Ectodermal cell (in vitro differentiated cells): ENCODE results near the gene IQSEC1.
A peak's percentile ranks its signal among the peaks of the same experiment; 100 is the strongest.

ENCODE experiments used
- H3K27ac ChIP-seq: 2 replicates; pipeline ENCODE4 v1.7.0; 2013; ENCODE audit warnings: mild to moderate bottlenecking, low read depth, low read length; ENCODE audit not compliant: insufficient read depth, poor library complexity, severe bottlenecking
- H3K27me3 ChIP-seq: 2 replicates; pipeline ENCODE4 v1.7.0; 2013; ENCODE audit warnings: mild to moderate bottlenecking, low read length; ENCODE audit not compliant: insufficient read depth, control insufficient read depth, poor library complexity, severe bottlenecking
- H3K36me3 ChIP-seq: one replicate; pipeline ENCODE4 v1.7.0; 2013; ENCODE audit warnings: low read length; ENCODE audit not compliant: control insufficient read depth, insufficient read depth
- H3K4me1 ChIP-seq: one replicate; pipeline ENCODE4 v1.7.0; 2013; ENCODE audit warnings: low read length; ENCODE audit not compliant: control insufficient read depth, insufficient read depth
- H3K4me3 ChIP-seq: 2 replicates; pipeline ENCODE4 v1.7.0; 2013; ENCODE audit warnings: low read depth, low read length, control low read depth; ENCODE audit not compliant: insufficient read depth
- H3K9me3 ChIP-seq: 2 replicates; pipeline ENCODE4 v1.7.0; 2013; ENCODE audit warnings: mild to moderate bottlenecking, low read length, moderate library complexity; ENCODE audit not compliant: control insufficient read depth
- WGBS, 2 experiments: methylation state at CpG; one replicate each; pipeline ENCODE4 v1.1.7; 2013; ENCODE audit warnings: missing lambda C conversion rate in 2 of 2; 5-methylcytosine and 5-hydroxymethylcytosine counted together

IQSEC1 gene

DNA sequence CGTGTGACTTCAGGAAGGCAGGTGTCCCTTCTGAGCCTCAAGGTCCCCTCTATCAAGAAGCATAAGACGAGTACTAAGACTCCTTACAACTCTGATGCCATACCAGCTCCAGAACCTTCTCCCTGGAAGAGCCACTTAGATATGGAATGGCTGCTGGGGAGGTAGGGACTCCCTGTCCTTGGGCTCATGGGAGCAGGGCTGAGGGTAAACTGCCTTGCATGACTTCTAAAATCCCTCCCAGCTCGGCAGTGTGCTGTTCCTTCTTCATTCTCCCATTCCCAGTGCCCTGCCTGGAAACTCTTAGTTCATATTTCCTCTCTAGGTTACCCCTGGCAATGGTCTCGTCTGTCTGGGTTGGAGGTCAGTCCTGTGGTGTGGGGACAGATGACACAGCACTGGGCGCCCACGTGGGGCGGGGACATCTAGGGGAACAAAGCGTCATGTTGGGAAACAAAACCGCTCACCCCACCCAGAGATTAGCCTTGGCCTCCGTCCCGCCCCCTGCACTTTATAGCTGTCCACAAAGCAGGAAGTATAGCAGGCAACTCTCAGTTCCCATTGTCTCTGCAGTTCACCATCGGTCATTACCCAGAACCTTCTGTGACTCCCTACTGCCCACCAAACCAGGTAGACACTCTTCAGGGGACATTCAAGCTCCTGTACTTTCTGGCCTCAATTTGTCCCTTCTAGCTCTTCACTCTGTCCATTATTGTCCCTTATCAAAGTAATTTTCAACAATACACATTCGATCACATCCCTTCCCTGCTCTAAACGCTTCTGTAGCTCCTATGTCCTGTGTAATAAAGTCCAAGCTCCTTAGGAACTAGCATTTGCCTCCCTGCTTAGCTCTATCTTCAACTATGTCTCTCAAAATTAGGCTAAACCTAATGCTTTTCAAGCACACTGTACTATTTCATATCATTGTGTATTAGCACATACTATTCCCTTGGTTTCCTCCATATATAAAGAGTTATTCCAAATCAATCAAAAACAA lies 73.8 kb downstream of the IQSEC1 start:
- no peaks in the 10 kb centered on the region for H3K36me3 ChIP-seq
- peaks cover 3% of the 10 kb centered on the region for H3K27me3 ChIP-seq
- H3K9me3 ChIP-seq, result no peaks in the 10 kb centered on the region
- 87 to 90% methylated on average over 14 of the region's 14 CpGs for WGBS, 2 experiments
- H3K27ac ChIP-seq, result no peak overlapping the region
- no peak overlapping the region for H3K4me3 ChIP-seq
- H3K4me1 ChIP-seq, result peaks cover 5% of the 10 kb centered on the region

DNA sequence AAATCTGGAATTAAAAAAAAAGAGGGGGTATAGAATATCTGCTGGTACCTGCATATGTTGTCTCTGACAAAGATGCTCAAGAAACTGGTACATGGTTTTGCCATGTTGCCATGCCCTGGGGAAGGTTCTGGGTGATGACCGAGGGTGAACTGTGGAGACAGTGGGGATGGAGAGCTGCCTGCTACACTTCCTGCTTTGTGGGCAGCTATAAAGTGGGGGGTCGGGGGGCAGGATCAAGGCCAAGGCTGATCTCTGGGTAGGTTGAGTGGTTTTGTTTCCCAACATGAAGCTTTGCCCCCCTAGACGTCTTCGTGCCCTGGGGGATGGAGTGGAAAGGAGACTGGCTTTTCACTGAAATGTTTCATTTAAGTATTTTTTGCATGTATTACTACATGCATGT lies 74.6 kb downstream of the IQSEC1 start:
- Histone ChIP-seq H3K27ac (no peak overlapping the region), H3K36me3 (no peaks in the 10 kb centered on the region), H3K4me3 (no peak overlapping the region), H3K4me1 (peaks cover 3% of the 10 kb centered on the region), H3K9me3 (no peaks in the 10 kb centered on the region), H3K27me3 (peaks cover 9% of the 10 kb centered on the region)
- WGBS, 2 experiments, result 90 to 92% methylated on average over 4 of the region's 4 CpGs

DNA sequence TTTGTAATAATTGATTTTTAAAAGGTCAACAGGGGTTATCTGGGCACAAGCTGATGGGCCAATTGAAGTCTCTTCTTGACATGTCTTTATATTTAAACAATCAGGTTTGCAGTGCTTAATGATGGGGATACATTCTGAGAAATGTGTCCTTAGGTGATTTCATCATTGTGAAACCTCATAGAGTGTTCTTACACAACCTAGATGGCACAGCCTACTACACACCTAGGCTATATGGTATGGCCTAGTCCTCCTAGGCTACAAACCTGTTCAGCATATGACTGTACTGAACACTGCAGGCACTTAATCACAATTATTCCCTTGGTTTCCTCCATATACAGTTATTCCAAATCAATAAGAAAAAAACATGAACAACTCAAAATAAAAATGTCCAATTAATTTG lies 75.8 kb downstream of the IQSEC1 start:
- Histone ChIP-seq H3K4me3 (no peak overlapping the region), H3K36me3 (no peaks in the 10 kb centered on the region), H3K9me3 (no peaks in the 10 kb centered on the region), H3K27me3 (peaks cover 16% of the 10 kb centered on the region), H3K27ac (no peak overlapping the region), H3K4me1 (peaks cover 10% of the 10 kb centered on the region)

DNA sequence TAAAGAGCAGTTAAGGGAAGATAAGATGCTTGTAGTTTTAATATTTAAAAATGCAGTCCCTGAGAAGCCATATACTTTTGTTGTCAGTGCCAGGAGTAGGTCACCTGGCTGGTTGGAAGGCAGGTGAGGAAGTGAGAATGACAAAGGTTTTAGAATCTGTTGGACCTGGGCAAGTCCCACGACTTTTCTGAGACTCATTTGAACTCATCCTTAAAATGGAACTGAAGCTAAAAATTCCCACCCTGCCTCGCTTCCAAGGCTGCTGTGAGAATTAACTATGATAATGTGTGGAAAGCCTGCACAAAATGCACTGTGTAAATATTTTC lies 77.1 kb downstream of the IQSEC1 start:
- peaks cover 16% of the 10 kb centered on the region for H3K27me3 ChIP-seq
- H3K27ac ChIP-seq, result no peak overlapping the region
- peaks cover 12% of the 10 kb centered on the region for H3K4me1 ChIP-seq
- no peaks in the 10 kb centered on the region for H3K9me3 ChIP-seq
- no peaks in the 10 kb centered on the region for H3K36me3 ChIP-seq
- WGBS, 2 experiments, result 69 to 87% methylated on average over 2 of the region's 2 CpGs
- no peak overlapping the region for H3K4me3 ChIP-seq

DNA sequence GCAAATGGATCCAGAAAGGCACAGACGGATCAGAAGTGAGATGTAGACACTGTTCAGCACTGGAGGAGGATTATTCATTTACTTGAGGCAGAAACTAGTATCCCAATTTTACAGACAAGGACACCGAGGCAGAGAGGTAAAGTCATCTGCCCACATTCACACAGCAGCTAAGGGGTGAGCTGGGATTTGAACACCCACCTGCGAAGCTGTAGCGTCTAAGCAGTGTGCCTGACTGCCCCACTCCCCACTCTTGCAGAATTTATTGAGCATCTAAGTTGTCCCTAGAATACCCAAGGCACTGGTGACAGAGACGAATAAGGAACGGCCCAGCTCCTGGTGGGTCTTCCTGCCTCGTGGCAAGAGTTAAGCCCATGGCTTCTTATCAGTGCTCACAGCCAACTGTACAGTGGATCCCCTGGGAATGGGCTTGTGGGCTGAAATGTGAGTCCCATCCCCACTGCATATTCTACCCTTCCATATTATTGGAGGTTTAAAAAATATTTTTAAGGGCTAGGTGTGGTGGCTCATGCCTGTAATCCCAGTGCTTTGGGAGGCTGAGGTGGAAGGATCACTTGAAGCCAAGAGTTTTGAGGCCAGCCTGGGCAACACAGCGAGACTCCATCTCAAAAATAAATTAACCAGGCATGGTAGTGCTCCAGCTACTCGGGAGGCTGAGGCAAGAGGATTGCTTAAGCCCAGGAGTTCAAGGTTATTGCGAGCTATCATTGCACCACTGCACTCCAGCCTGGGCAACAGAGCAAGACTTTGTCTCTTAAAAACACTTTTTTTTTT lies 77.6 kb downstream of the IQSEC1 start:
- 82 to 83% methylated on average over 10 of the region's 10 CpGs for WGBS, 2 experiments
- H3K27ac ChIP-seq, result no peak overlapping the region

DNA sequence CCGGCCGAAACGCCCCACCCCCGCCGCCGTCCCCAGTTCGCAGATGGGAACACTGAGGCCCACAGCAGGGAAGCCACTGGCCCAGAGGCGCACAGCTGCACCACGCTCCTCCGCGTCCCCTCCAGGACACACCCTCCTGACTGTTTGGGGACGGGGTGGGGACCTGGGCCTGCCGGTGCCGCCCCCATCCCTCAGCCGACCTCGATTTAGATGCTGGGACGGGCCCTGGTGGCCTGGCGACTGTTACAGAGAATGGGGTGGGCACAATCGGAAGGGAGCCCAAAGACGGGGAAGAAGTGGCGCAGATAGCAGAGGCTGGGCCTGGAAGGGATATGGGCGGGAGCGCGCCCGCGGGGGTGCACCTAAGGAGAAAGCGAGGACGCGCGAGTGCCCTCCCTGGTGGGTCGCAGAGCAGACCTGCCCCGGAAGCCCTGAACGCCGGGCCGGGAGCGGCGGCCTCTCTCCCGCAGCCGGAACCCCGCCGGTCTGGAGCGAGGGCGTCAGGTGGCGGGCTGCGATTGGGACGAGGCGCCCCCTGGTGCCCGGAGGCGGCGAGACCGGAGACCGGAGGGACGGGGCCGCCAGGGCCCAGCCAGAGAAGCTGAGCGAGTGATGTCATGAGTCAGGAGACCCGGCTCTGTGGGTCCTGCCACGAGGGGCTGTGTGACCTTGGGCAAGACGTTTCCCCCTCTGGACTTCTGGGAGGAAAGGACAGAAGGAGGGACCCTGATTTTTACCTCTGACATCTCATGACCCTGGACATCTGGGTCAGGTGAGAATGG lies 78.4 kb downstream of the IQSEC1 start:
- WGBS, 2 experiments, result 2% methylated on average over 58 of the region's 58 CpGs

More for the DNA sequence above, 77.6 kb downstream of the IQSEC1 start:
- H3K36me3 ChIP-seq, result no peaks in the 10 kb centered on the region
- no peak overlapping the region for H3K4me3 ChIP-seq
- H3K9me3 ChIP-seq, result no peaks in the 10 kb centered on the region
- H3K27me3 ChIP-seq, result peaks cover 16% of the 10 kb centered on the region
- H3K4me1 ChIP-seq, result peaks cover 15% of the 10 kb centered on the region

DNA sequence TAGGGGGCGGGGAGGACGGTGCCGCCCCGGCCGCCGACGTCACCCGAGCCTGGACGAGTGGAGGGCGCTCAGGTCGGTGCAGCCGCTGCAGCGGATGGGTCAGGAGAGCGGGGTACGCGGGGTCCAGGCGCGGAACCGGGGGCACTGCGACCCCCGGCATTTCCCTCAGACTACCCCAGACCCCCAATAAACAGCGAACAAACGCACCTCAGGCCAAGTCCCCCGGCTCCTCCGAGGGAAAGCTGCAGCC lies 78.9 kb downstream of the IQSEC1 start:
- Histone ChIP-seq H3K27ac (no peak overlapping the region), H3K4me1 (peaks cover 15% of the 10 kb centered on the region), H3K4me3 (peak overlapping the region; percentile 43), H3K36me3 (no peaks in the 10 kb centered on the region), H3K27me3 (peaks cover 16% of the 10 kb centered on the region), H3K9me3 (no peaks in the 10 kb centered on the region)
- WGBS, 2 experiments, result 2% methylated on average over 25 of the region's 25 CpGs

More for the DNA sequence above, 78.4 kb downstream of the IQSEC1 start:
- peak overlapping the region; percentile 43 for H3K4me3 ChIP-seq
- H3K27me3 ChIP-seq, result peaks cover 16% of the 10 kb centered on the region
- H3K36me3 ChIP-seq, result no peaks in the 10 kb centered on the region
- no peak overlapping the region for H3K27ac ChIP-seq
- peaks cover 15% of the 10 kb centered on the region for H3K4me1 ChIP-seq
- no peaks in the 10 kb centered on the region for H3K9me3 ChIP-seq

DNA sequence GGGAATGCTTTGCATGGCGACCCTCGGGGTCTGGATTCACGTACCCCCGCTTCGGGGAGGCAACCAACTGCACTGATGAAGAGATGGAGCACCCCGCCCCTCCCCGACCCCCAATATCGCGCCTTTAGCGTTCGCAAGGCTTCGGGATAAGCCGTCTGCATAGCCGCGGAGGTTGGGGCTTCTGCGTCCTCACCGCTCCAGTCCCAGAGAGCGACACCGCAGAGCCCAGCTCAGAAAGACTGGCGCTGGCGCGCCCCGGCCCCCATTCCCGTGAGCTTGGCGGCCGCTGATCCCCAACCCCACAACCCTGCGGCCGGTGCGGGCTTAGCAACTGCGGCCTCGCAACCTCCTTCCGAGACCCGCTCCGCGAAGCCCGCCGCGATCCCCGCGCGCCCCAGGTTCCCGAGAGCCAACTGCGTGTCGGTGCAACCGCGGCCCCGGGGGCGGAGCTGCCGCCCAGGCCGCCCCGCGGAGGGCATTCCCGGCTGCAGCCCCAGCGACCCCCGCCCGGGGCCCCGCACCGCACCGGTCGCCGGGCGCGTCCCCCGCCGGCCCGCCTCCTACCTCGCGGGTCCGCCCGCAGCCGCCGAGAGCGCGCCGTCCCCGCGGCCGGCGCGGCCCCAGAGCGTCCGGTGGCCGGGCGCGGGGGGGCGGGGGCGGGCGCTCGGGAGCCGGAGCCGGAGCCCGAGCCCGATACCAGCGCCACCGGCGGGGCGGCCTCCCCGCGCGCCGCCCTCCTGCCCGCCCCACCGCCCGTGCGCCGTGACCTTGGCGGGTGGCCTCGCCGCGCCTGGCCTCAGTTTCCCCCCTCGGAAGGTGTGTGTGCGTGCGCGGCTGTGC lies 79.5 kb downstream of the IQSEC1 start:
- Histone ChIP-seq H3K27ac (no peak overlapping the region), H3K9me3 (no peaks in the 10 kb centered on the region), H3K4me3 (peak overlapping the region; percentile 50), H3K27me3 (peaks cover 16% of the 10 kb centered on the region), H3K4me1 (peaks cover 15% of the 10 kb centered on the region), H3K36me3 (no peaks in the 10 kb centered on the region)
- 0% methylated on average over 114 of the region's 114 CpGs for WGBS, 2 experiments

DNA sequence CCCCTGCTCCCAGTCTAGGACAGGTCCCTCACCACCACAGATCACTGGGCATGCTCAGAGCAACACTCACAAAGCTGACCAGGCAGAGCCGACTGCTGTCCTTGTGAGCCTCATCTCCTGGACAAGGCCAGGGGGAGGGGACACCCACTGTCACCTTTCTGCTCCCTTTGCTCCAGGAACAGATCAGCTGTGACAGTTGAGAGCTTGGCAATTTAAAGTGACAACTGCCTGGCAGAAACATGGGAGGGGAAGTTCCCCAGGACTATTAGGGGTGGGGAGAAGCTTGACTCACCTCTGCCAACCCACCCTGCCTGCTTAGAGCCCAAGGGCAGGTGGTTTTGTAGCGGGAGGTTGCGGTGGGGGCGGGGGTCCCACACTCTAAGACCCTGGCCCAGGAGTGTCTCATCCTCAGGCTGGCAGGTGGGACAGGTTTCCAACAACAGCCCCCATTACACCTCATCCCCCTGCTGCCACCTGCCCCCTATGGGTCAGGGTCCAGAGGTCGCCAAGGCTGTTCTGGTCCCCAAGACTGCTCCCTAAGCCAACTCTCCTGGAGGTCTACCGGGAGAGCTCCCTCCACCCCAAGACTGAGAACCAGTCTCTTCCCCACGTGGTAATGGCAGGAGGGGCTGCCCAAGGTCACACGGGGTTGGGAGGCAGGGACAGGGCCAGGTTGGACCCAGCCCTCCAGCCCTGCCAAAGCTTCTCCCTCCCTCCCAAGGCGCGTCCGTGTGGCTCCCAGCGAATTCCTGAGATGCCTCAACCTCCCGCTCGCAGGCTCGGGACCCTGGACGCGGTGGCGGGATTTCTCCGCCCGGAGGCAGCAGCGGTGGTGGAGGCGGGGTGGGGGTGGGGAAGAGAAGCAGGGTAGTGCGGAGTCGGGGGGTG lies 80.4 kb downstream of the IQSEC1 start:
- peaks cover 16% of the 10 kb centered on the region for H3K27me3 ChIP-seq
- peaks cover 15% of the 10 kb centered on the region for H3K4me1 ChIP-seq
- peak overlapping the region; percentile 50 for H3K4me3 ChIP-seq
- no peak overlapping the region for H3K27ac ChIP-seq
- 15% methylated on average over 24 of the region's 24 CpGs for WGBS, 2 experiments
- H3K9me3 ChIP-seq, result no peaks in the 10 kb centered on the region
- H3K36me3 ChIP-seq, result no peaks in the 10 kb centered on the region
